Liver (tissue), 3 donors: ENCODE measurements around the gene CA10.

Source experiments
- CTCF ChIP-seq: fragments of 150-350 bp; IDR thresholded peaks from 2 replicates; pipeline ENCODE4 v1.5.1; 2017; ENCODE audit warnings: improper control_type of control experiment, low read depth, low read length; ENCODE audit not compliant: missing input control
- EGR1 ChIP-seq, 2 donors: IDR thresholded peaks; 2 replicates each; pipeline ENCODE4 v1.6.1; 2016 to 2018; ENCODE audit warnings: antibody characterized with exemption in 2 of 2, low read depth in 2 of 2
- MAX ChIP-seq: IDR thresholded peaks from 2 replicates; pipeline ENCODE4 v1.6.1; 2016; ENCODE audit warnings: antibody characterized with exemption
- RAD21 ChIP-seq, 2 donors: IDR thresholded peaks; 2 replicates each; pipeline ENCODE4 v1.6.1; 2016; ENCODE audit warnings: antibody characterized with exemption in 2 of 2, mild to moderate bottlenecking in 2 of 2
- REST ChIP-seq: IDR thresholded peaks from 2 replicates; pipeline ENCODE4 v1.6.1; 2016; ENCODE audit warnings: antibody characterized with exemption, mild to moderate bottlenecking
- SP1 ChIP-seq: IDR thresholded peaks from 2 replicates; pipeline ENCODE4 v1.6.1; 2018; ENCODE audit warnings: antibody characterized with exemption, mild to moderate bottlenecking
- donor health status: healthy.
- donor health status: healthy.

- TF ChIP-seq CTCF (no peak), MAX (no peak), REST (no peak), RAD21 (IDR thresholded peaks at IDR 0.05) (no peak), SP1 (no peak), EGR1 (IDR thresholded peaks at IDR 0.05; ENCODE audit: low read depth in 2 of 2) (no peak)
Observed at GRCh38 chr17:51841669-51842068, 316.8 kb downstream of the CA10 start.
